ENCODE measurements around the gene CBX5. TPM values are rescaled to one million over a fixed set of nuclear protein-coding genes. Genes with fewer than 3 reads are reported as not detected.
A peak's percentile ranks its signal among the peaks of the same experiment; 100 is the strongest.

CBX5 gene
- total and polyA plus RNA-seq, 9 of the 15 experiments (the other 6 are each of a cell fraction or from before 2014, with no cell fraction given), result 32.6 to 102 (median 59.2) TPM

DNA sequence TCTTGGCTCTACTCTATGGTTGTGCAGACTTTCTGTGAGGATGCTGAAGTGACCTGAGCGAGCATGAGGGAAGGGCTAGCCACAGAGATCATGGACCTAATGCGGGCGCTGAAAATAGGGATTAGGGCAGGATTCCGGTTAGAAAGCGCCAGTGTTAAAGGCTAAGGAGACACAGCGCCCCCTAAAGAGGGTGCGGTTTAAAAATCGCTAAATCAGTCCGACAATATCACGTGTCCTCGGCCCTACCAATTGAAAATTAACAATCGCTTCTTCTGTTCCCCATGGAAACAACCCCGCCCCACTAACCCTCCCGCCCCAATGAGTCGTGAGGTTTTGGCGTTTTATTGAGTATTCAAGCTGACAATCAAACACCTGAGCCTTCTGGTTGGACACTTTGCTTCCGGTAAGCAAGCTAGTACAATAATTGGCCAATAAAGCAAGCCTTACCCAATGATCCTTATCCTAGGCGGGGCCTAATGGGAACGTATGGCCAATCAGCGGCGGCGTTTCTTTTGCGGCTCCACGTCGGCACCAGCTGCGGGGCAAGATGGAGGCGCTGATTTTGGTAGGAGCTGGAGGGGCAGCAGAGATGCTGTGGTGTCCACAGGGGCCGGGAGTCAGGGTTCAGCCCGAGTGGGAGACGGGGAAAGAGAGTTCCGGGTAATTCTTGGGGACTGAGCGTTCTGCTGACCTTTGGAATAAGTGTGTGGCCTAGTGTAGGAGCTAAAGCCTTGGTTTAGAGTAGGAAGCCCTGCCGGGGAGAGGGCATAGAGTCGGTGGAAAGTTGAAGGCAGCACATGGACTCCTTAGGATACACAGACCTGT lies 44.9 kb upstream of the CBX5 start, which contains the start of gene COPZ1 (continued):
- TF ChIP-seq ZBTB26 (CRISPR knock-in tag; IDR thresholded peaks at IDR 0.05) (peak; percentile 95), FOXA3 (CRISPR knock-in tag; conservative IDR thresholded peaks at IDR 0.05 in 1 of 2, IDR thresholded peaks at IDR 0.05 in 1 of 2) (peak in 1 of 2 experiments; percentile 61; a peak in 1 of 4 replicates), RFX7 (CRISPR knock-in tag; IDR thresholded peaks at IDR 0.05) (no peak), DACH1 (IDR thresholded peaks at IDR 0.05; ENCODE audit: partially characterized antibody) (peak; percentile 83), ZSCAN32 (CRISPR knock-in tag; IDR thresholded peaks at IDR 0.05) (peak; percentile 33; the same call in 1 of the 2 replicates), PBX2 (CRISPR knock-in tag; IDR thresholded peaks at IDR 0.05; ENCODE audit: low read depth) (no peak; the same call in 1 of the 2 replicates), PBX2 (tag; conservative IDR thresholded peaks at IDR 0.05; ENCODE audit: low read depth) (peak; percentile 95), ZNF444 (CRISPR knock-in tag; IDR thresholded peaks at IDR 0.05) (no peak), SP1 (CRISPR knock-in tag; IDR thresholded peaks at IDR 0.05) (peak; percentile 93)
- TF ChIP-seq, protein P1, sequence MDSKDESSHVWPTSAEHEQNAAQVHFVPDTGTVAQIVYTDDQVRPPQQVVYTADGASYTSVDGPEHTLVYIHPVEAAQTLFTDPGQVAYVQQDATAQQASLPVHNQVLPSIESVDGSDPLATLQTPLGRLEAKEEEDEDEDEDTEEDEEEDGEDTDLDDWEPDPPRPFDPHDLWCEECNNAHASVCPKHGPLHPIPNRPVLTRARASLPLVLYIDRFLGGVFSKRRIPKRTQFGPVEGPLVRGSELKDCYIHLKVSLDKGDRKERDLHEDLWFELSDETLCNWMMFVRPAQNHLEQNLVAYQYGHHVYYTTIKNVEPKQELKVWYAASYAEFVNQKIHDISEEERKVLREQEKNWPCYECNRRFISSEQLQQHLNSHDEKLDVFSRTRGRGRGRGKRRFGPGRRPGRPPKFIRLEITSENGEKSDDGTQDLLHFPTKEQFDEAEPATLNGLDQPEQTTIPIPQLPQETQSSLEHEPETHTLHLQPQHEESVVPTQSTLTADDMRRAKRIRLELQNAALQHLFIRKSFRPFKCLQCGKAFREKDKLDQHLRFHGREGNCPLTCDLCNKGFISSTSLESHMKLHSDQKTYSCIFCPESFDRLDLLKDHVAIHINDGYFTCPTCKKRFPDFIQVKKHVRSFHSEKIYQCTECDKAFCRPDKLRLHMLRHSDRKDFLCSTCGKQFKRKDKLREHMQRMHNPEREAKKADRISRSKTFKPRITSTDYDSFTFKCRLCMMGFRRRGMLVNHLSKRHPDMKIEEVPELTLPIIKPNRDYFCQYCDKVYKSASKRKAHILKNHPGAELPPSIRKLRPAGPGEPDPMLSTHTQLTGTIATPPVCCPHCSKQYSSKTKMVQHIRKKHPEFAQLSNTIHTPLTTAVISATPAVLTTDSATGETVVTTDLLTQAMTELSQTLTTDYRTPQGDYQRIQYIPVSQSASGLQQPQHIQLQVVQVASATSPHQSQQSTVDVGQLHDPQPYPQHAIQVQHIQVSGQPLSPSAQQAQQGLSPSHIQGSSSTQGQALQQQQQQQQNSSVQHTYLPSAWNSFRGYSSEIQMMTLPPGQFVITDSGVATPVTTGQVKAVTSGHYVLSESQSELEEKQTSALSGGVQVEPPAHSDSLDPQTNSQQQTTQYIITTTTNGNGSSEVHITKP (IDR thresholded peaks at IDR 0.05; ENCODE audit: partially characterized antibody), result peak; percentile 66
- TF ChIP-seq, protein P2, sequence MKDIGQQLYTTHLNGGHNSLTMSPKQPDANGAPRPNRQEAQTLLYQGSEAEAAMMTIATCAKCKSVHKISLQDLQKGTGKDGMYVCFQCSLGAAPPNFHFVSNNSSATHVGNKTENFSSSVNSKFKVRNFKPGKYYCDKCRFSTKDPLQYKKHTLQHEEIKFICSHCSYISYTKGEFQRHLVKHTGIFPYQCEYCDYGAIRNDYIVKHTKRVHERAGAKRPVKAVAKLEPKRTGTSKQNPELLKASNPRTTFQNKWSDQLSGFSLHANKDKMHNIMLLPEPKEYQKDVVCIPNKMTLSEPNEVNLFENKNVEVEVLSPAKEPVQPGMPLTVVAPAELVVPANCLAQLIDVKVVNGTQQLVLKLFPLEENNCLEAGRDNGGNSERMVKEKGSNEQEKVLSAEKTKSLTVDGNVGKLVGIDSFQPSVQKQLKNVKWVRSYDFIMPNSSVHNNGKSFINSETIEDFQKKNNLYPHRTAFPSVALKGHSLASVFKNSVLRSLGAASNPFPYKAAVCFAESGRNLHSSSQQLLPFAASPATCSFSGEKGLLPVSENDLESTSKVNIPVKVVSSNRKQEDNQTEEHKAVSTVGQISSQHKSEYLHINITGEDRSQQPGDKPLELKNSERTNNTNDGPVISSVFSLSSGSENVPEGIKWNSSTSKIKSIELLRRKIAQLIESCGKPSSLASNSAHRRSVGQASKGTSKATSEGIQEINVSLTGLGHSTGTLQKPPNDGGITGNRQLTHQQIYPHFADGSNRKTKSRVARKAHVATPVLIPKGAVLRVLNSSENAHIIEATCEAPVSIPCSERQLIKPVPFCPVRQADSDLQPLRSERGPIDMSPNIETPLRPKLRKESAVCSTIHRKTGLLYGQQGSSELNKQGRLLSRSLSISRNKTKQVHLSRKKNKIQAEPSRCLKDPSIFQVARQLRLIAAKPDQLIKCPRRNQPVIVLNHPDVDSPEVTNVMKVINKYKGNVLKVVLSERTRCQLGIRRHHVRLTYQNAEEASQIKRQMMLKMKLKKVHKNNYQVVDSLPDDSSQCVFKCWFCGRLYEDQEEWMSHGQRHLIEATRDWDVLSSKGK (CRISPR knock-in tag; IDR thresholded peaks at IDR 0.05), result no peak
- TF ChIP-seq, protein P3, sequence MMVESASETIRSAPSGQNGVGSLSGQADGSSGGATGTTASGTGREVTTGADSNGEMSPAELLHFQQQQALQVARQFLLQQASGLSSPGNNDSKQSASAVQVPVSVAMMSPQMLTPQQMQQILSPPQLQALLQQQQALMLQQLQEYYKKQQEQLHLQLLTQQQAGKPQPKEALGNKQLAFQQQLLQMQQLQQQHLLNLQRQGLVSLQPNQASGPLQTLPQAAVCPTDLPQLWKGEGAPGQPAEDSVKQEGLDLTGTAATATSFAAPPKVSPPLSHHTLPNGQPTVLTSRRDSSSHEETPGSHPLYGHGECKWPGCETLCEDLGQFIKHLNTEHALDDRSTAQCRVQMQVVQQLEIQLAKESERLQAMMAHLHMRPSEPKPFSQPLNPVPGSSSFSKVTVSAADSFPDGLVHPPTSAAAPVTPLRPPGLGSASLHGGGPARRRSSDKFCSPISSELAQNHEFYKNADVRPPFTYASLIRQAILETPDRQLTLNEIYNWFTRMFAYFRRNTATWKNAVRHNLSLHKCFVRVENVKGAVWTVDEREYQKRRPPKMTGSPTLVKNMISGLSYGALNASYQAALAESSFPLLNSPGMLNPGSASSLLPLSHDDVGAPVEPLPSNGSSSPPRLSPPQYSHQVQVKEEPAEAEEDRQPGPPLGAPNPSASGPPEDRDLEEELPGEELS (CRISPR knock-in tag; IDR thresholded peaks at IDR 0.05; ENCODE audit: borderline replicate concordance), result 0 out of 2 replicates have a peak, but pooled peaks have one; percentile 56
